Glutamatergic neuron (in vitro differentiated cells): ENCODE measurements around the gene LDLRAD2. TPM values are rescaled to one million over a fixed set of nuclear protein-coding genes. Genes with fewer than 3 reads are reported as not detected.

Experiments used
- DNase-seq: peaks from one replicate; pipeline ENCODE4 v3.0.0; 2022
- H3K27ac Mint-ChIP-seq: one replicate; pipeline ENCODE4 v1.8.0; 2020; ENCODE audit warnings: mild to moderate bottlenecking, mixed read lengths, inconsistent platforms; ENCODE audit not compliant: unreplicated experiment
- H3K27me3 Mint-ChIP-seq: one replicate; pipeline ENCODE4 v1.8.0; 2020; ENCODE audit warnings: mild to moderate bottlenecking, moderate library complexity, mixed read lengths, inconsistent platforms; ENCODE audit not compliant: unreplicated experiment
- H3K36me3 Mint-ChIP-seq: one replicate; pipeline ENCODE4 v1.8.0; 2020; ENCODE audit warnings: mild to moderate bottlenecking, mixed read lengths, inconsistent platforms; ENCODE audit not compliant: unreplicated experiment
- H3K4me1 Mint-ChIP-seq: one replicate; pipeline ENCODE4 v1.8.0; 2020; ENCODE audit warnings: mild to moderate bottlenecking, low read depth, mixed read lengths, inconsistent platforms; ENCODE audit not compliant: unreplicated experiment
- H3K4me3 Mint-ChIP-seq: one replicate; pipeline ENCODE4 v1.8.0; 2020; ENCODE audit warnings: mild to moderate bottlenecking, mixed read lengths, inconsistent platforms; ENCODE audit not compliant: unreplicated experiment
- H3K9me3 Mint-ChIP-seq: one replicate; pipeline ENCODE4 v1.8.0; 2020; ENCODE audit warnings: mild to moderate bottlenecking, moderate library complexity, mixed read lengths, inconsistent platforms; ENCODE audit not compliant: unreplicated experiment
- total RNA-seq: library from RNA; stranded (reverse); fragmentation: NEBNext Ultra II Directional; extraction: Animal tissue kit (Norgen Biotek cat#: 25700); gene quantifications from one replicate; pipeline ENCODE4 v1.2.1, GENCODE V29; 2021; ENCODE audit not compliant: unreplicated experiment
- TF ChIP-seq, protein P1 (sequence below): fragments of 200-600 bp; sonication (generic); IDR thresholded peaks from one replicate; pipeline ENCODE4 v1.5.0; 2021; ENCODE audit not compliant: partially characterized antibody, unreplicated experiment

The LDLRAD2 gene
- total RNA-seq, 1 donor from 2014 or later = not detected

- no peaks in the 10 kb centered on the region for H3K36me3 Mint-ChIP-seq
- no peaks in the 10 kb centered on the region for H3K4me1 Mint-ChIP-seq
- no peak for DNase-seq
- H3K27ac Mint-ChIP-seq = no peak overlapping the region
- TF ChIP-seq, protein P1, sequence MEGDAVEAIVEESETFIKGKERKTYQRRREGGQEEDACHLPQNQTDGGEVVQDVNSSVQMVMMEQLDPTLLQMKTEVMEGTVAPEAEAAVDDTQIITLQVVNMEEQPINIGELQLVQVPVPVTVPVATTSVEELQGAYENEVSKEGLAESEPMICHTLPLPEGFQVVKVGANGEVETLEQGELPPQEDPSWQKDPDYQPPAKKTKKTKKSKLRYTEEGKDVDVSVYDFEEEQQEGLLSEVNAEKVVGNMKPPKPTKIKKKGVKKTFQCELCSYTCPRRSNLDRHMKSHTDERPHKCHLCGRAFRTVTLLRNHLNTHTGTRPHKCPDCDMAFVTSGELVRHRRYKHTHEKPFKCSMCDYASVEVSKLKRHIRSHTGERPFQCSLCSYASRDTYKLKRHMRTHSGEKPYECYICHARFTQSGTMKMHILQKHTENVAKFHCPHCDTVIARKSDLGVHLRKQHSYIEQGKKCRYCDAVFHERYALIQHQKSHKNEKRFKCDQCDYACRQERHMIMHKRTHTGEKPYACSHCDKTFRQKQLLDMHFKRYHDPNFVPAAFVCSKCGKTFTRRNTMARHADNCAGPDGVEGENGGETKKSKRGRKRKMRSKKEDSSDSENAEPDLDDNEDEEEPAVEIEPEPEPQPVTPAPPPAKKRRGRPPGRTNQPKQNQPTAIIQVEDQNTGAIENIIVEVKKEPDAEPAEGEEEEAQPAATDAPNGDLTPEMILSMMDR = no peak
- H3K4me3 Mint-ChIP-seq = no peak overlapping the region
- no peaks in the 10 kb centered on the region for H3K9me3 Mint-ChIP-seq
- peaks cover 7% of the 10 kb centered on the region for H3K27me3 Mint-ChIP-seq
Observed at GRCh38 chr1:21816602-21817302, 4.7 kb downstream of the LDLRAD2 start.

DNA sequence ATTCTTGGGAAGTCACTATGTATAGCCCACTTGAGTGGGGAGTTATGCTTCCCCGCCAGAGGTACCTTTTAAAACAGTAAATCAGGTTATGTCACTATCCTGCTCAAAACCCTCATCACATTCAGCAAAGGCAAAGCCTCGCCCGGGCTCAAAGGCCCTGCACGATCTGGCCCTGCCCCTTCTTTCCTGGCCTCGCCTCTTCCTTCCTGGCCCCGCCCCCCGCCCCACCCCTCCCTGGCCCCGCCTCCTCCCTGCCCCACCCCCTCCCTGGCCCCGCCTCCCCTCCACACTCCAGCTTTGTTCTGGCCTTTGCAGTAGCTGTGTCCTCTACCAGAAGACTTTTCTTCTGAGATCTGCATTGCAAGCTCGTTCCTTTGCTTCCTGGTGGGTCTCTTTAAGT, 6.6 kb downstream of the LDLRAD2 start:
- TF ChIP-seq, protein P1 = no peak
- peak; percentile 46 for DNase-seq
- Mint-ChIP-seq H3K27me3 (peaks cover 3% of the 10 kb centered on the region), H3K4me1 (no peaks in the 10 kb centered on the region), H3K36me3 (no peaks in the 10 kb centered on the region), H3K27ac (no peak overlapping the region), H3K9me3 (no peaks in the 10 kb centered on the region), H3K4me3 (no peak overlapping the region)

- TF ChIP-seq, protein P1 = no peak
- DNase-seq = no peak
- H3K4me1 Mint-ChIP-seq = no peaks in the 10 kb centered on the region
- no peak overlapping the region for H3K27ac Mint-ChIP-seq
- no peaks in the 10 kb centered on the region for H3K36me3 Mint-ChIP-seq
- H3K27me3 Mint-ChIP-seq = no peaks in the 10 kb centered on the region
- no peak overlapping the region for H3K4me3 Mint-ChIP-seq
- no peaks in the 10 kb centered on the region for H3K9me3 Mint-ChIP-seq
Observed at GRCh38 chr1:21820597-21821232, 8.7 kb downstream of the LDLRAD2 start.

DNA sequence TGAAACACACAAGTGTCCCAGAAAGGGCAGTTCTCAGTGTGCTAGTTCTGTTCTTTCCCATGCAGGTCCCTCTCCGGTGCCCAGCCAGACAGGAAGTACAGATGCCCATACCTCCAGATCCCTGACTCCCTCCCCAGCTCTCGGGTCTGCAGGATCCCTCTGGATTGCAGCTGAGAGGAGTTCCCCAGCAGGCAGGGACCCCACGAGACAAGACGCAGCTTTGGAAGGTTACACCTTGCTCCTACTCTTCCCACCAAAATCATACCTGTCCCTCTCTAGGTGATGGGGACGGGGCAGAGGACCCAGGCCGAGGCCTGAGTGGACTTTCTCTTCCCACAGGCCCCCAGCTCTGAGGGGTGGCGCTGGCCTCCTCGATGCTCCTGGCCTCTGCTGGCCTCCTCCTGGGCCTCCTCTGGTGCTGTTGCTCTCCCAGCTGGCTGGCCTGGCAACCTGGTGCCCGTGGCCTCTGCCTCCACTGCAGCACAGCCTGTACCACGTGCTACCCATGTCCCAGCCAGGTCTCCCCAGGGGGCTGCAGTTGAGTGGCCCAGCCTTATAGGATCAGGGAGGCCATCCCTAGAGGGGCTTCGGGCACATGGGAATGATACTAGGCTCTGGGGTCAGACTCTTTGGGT, 9.4 kb downstream of the LDLRAD2 start:
- H3K27me3 Mint-ChIP-seq = no peaks in the 10 kb centered on the region
- TF ChIP-seq, protein P1 = no peak
- H3K4me1 Mint-ChIP-seq = no peaks in the 10 kb centered on the region
- H3K27ac Mint-ChIP-seq = no peak overlapping the region
- no peak overlapping the region for H3K4me3 Mint-ChIP-seq
- DNase-seq = no peak
- no peaks in the 10 kb centered on the region for H3K9me3 Mint-ChIP-seq
- H3K36me3 Mint-ChIP-seq = no peaks in the 10 kb centered on the region

- TF ChIP-seq, protein P1 = no peak
- Mint-ChIP-seq H3K27me3 (no peaks in the 10 kb centered on the region), H3K27ac (no peak overlapping the region), H3K9me3 (no peaks in the 10 kb centered on the region), H3K36me3 (no peaks in the 10 kb centered on the region), H3K4me1 (no peaks in the 10 kb centered on the region), H3K4me3 (no peak overlapping the region)
- DNase-seq = peak; percentile 40
Observed at GRCh38 chr1:21822349-21822748, 10.3 kb downstream of the LDLRAD2 start.
